HepG2 (cell line): ENCODE measurements around the gene PRDM15. TPM values are rescaled to one million over a fixed set of nuclear protein-coding genes. Genes with fewer than 3 reads are reported as not detected.

ENCODE experiments used
- CEBPG ChIP-seq: IDR thresholded peaks from 2 replicates; pipeline ENCODE4 v1.6.1; 2016
- FOXP1 ChIP-seq, 2 experiments: fragments of 450-650 bp in 1 of 2; IDR thresholded peaks; 2 replicates each; pipeline ENCODE4 v1.6.1; 2017 to 2018; ENCODE audit warnings: antibody characterized with exemption in 1 of 2
- HNF4G ChIP-seq, 2 experiments: sonication (generic) in 1 of 2; formaldehyde crosslinking in 1 of 2; IDR thresholded peaks; 2 replicates each; pipeline versions ENCODE4 v1.4.0 to v1.6.1; 2011 to 2020; ENCODE audit warnings: borderline replicate concordance in 2 of 2, low read depth in 2 of 2, mild to moderate bottlenecking in 2 of 2, low read length in 1 of 2, missing genetic modification reagents in 1 of 2, moderate library complexity in 1 of 2
- KLF6 ChIP-seq: IDR thresholded peaks from 2 replicates; pipeline ENCODE4 v1.8.0; 2016; ENCODE audit warnings: missing biosample characterization, missing genetic modification reagents
- NCOA5 ChIP-seq: sonication (generic); formaldehyde crosslinking; IDR thresholded peaks from 2 replicates; pipeline ENCODE4 v1.4.0; 2020; ENCODE audit warnings: missing genetic modification reagents
- RARA ChIP-seq: IDR thresholded peaks from 2 replicates; pipeline ENCODE4 v1.6.1; 2016; ENCODE audit warnings: missing genetic modification reagents, missing compliant biosample characterization
- SOX5 ChIP-seq: IDR thresholded peaks from 2 replicates; pipeline ENCODE4 v1.6.1; 2016; ENCODE audit warnings: borderline replicate concordance
- TEAD3 ChIP-seq: optimal IDR thresholded peaks from 2 replicates; pipeline ENCODE3; 2016; ENCODE audit warnings: borderline replicate concordance
- THAP7 ChIP-seq: sonication (generic); formaldehyde crosslinking; IDR thresholded peaks from 2 replicates; pipeline ENCODE4 v1.8.1; 2023; ENCODE audit warnings: mild to moderate bottlenecking, missing genetic modification reagents
- ZBTB42 ChIP-seq: sonication (generic); formaldehyde crosslinking; IDR thresholded peaks from 2 replicates; pipeline ENCODE4 v1.5.0; 2020; ENCODE audit warnings: mild to moderate bottlenecking, missing genetic modification reagents
- ZFP62 ChIP-seq: sonication (generic); formaldehyde crosslinking; IDR thresholded peaks from 2 replicates; pipeline ENCODE4 v1.4.0; 2020; ENCODE audit warnings: missing genetic modification reagents
- ZFYVE20 ChIP-seq: sonication (generic); formaldehyde crosslinking; IDR thresholded peaks from 2 replicates; pipeline ENCODE4 v1.8.0; 2023; ENCODE audit warnings: low read depth, mild to moderate bottlenecking, moderate library complexity, missing genetic modification reagents, borderline replicate concordance
- ZMAT3 ChIP-seq: sonication (generic); formaldehyde crosslinking; conservative IDR thresholded peaks from 2 replicates; pipeline ENCODE4 v1.7.0; 2021; ENCODE audit warnings: missing genetic modification reagents
- ZNF10 ChIP-seq: sonication (generic); formaldehyde crosslinking; IDR thresholded peaks from 2 replicates; pipeline ENCODE4 v1.4.0; 2020; ENCODE audit warnings: mild to moderate bottlenecking, low read depth, missing genetic modification reagents, borderline replicate concordance
- ZNF224 ChIP-seq: sonication (generic); formaldehyde crosslinking; IDR thresholded peaks from 2 replicates; pipeline ENCODE4 v1.5.0; 2020; ENCODE audit warnings: mild to moderate bottlenecking, missing genetic modification reagents
- ZNF24 ChIP-seq: fragments of 450-650 bp; IDR thresholded peaks from 2 replicates; pipeline ENCODE4 v1.6.1; 2017; ENCODE audit warnings: antibody characterized with exemption, mild to moderate bottlenecking
- ZNF484 ChIP-seq: sonication (generic); formaldehyde crosslinking; IDR thresholded peaks from 2 replicates; pipeline ENCODE4 v1.5.1; 2020; ENCODE audit warnings: mild to moderate bottlenecking, low read depth, missing genetic modification reagents, borderline replicate concordance
- ZSCAN29 ChIP-seq: sonication (generic); formaldehyde crosslinking; conservative IDR thresholded peaks from 2 replicates; pipeline ENCODE4 v1.4.0; 2020; ENCODE audit warnings: mild to moderate bottlenecking, missing genetic modification reagents
- polyA plus RNA-seq, 8 experiments: library from polyadenylated mRNA; depleted of rRNA in 3 of 8; stranded (reverse) in 7 of 8; unstranded in 1 of 8; fragments of >200 nt; fragmentation: Illumina TruSeq in 4 of 8; extraction: Trizol in 4 of 8; gene quantifications; 2 replicates each; pipeline versions ENCODE4 v1.2.1 to v1.2.3, GENCODE V29; 2011 to 2016; ENCODE audit warnings: low read depth in 4 of 8, missing spikeins in 1 of 8, mixed read lengths in 1 of 8; ENCODE audit not compliant: insufficient read depth in 1 of 8
- total RNA-seq, 5 experiments: library from RNA; depleted of rRNA; stranded (reverse); fragments of >200 nt; fragmentation: Illumina TruSeq; extraction: Trizol; gene quantifications; 2 replicates each; pipeline ENCODE4 v1.2.3, GENCODE V29; 2016; ENCODE audit warnings: low read depth in 1 of 5
- TF ChIP-seq, protein P1 (sequence below): IDR thresholded peaks from 2 replicates; pipeline ENCODE4 v1.6.1; 2012; ENCODE audit warnings: low read length, improper control_type of control experiment
- TF ChIP-seq, protein P2 (sequence below): fragments of 450-650 bp; IDR thresholded peaks from 2 replicates; pipeline ENCODE4 v1.6.1; 2017; ENCODE audit warnings: mild to moderate bottlenecking
- TF ChIP-seq, protein P3 (sequence below), 2 experiments: fragments of 450-650 bp in 1 of 2; sonication (generic) in 1 of 2; formaldehyde crosslinking; IDR thresholded peaks; 2 replicates each; pipeline versions ENCODE4 v1.5.0 to v1.8.0; 2020 to 2022; ENCODE audit warnings: mild to moderate bottlenecking in 1 of 2, missing genetic modification reagents in 1 of 2

Gene PRDM15
- total and polyA plus RNA-seq, 2 of the 13 experiments (the other 11 are each of a cell fraction or from before 2014, with no cell fraction given), result 4.0 to 6.9 TPM

DNA sequence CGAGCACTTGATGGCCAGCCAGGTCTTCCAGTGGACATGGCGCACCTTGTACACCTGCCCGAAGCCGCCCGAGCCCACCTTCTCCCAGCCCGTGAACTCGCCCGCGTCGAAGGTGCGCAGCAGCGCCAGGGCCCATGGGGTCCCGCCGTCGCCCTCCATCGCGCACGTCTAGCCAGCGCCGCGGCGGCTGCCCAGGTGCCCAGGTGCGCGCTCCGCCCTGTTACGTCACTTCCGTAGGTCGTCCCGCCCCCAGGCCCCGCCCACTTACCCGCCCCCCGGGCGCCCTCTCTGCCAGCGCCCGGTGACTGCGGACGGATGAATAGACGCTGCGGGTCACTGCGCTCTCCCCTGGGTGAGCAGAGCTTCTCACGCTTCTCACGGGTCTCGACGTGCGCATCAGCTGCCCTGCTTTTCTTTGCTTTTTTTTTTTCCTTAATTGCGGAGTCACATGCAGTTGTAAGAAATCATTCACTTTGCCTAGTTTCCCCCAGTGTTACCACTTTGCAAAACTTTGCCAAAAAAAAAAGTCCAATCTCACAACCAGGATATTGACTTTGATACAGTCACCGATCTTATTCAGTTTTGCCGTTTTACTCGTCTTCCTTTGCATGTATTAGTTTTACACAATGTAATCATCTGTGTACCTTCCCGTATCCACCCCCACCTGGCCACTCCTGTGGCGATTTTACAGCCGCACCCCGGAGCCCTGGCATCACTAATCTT is 112.1 kb downstream of the PRDM15 start, which contains the start of gene RIPK4 (continued):
- TF ChIP-seq, protein P1, sequence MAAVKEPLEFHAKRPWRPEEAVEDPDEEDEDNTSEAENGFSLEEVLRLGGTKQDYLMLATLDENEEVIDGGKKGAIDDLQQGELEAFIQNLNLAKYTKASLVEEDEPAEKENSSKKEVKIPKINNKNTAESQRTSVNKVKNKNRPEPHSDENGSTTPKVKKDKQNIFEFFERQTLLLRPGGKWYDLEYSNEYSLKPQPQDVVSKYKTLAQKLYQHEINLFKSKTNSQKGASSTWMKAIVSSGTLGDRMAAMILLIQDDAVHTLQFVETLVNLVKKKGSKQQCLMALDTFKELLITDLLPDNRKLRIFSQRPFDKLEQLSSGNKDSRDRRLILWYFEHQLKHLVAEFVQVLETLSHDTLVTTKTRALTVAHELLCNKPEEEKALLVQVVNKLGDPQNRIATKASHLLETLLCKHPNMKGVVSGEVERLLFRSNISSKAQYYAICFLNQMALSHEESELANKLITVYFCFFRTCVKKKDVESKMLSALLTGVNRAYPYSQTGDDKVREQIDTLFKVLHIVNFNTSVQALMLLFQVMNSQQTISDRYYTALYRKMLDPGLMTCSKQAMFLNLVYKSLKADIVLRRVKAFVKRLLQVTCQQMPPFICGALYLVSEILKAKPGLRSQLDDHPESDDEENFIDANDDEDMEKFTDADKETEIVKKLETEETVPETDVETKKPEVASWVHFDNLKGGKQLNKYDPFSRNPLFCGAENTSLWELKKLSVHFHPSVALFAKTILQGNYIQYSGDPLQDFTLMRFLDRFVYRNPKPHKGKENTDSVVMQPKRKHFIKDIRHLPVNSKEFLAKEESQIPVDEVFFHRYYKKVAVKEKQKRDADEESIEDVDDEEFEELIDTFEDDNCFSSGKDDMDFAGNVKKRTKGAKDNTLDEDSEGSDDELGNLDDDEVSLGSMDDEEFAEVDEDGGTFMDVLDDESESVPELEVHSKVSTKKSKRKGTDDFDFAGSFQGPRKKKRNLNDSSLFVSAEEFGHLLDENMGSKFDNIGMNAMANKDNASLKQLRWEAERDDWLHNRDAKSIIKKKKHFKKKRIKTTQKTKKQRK, result no peak
- TF ChIP-seq ZNF224 (CRISPR knock-in tag) (no peak), TEAD3 (peak; percentile 57), SOX5 (CRISPR knock-in tag) (peak; percentile 14; the same call in 1 of the 2 replicates), ZNF24 (no peak), HNF4G (IDR thresholded peaks at IDR 0.05; ENCODE audit: borderline replicate concordance, low read depth, low read length) (no peak), HNF4G (CRISPR knock-in tag; IDR thresholded peaks at IDR 0.05; ENCODE audit: borderline replicate concordance, low read depth) (no peak), CEBPG (CRISPR knock-in tag) (peak; percentile 40; the same call in 1 of the 2 replicates), ZFYVE20 (CRISPR knock-in tag) (no peak), FOXP1 (IDR thresholded peaks at IDR 0.05) (no peak), FOXP1 (CRISPR knock-in tag; IDR thresholded peaks at IDR 0.05) (no peak), ZBTB42 (CRISPR knock-in tag) (no peak), ZSCAN29 (no peak), NCOA5 (CRISPR knock-in tag) (no peak), ZNF484 (CRISPR knock-in tag) (no peak), KLF6 (CRISPR knock-in tag) (0 out of 2 replicates have a peak, but pooled peaks have one; percentile 53), ZNF10 (CRISPR knock-in tag) (no peak), RARA (CRISPR knock-in tag) (peak; percentile 40), THAP7 (no peak), ZMAT3 (CRISPR knock-in tag) (no peak), ZFP62 (no peak)
- TF ChIP-seq, protein P2, sequence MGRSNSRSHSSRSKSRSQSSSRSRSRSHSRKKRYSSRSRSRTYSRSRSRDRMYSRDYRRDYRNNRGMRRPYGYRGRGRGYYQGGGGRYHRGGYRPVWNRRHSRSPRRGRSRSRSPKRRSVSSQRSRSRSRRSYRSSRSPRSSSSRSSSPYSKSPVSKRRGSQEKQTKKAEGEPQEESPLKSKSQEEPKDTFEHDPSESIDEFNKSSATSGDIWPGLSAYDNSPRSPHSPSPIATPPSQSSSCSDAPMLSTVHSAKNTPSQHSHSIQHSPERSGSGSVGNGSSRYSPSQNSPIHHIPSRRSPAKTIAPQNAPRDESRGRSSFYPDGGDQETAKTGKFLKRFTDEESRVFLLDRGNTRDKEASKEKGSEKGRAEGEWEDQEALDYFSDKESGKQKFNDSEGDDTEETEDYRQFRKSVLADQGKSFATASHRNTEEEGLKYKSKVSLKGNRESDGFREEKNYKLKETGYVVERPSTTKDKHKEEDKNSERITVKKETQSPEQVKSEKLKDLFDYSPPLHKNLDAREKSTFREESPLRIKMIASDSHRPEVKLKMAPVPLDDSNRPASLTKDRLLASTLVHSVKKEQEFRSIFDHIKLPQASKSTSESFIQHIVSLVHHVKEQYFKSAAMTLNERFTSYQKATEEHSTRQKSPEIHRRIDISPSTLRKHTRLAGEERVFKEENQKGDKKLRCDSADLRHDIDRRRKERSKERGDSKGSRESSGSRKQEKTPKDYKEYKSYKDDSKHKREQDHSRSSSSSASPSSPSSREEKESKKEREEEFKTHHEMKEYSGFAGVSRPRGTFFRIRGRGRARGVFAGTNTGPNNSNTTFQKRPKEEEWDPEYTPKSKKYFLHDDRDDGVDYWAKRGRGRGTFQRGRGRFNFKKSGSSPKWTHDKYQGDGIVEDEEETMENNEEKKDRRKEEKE, result no peak
- TF ChIP-seq, protein P3, sequence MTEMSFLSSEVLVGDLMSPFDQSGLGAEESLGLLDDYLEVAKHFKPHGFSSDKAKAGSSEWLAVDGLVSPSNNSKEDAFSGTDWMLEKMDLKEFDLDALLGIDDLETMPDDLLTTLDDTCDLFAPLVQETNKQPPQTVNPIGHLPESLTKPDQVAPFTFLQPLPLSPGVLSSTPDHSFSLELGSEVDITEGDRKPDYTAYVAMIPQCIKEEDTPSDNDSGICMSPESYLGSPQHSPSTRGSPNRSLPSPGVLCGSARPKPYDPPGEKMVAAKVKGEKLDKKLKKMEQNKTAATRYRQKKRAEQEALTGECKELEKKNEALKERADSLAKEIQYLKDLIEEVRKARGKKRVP (CRISPR knock-in tag; IDR thresholded peaks at IDR 0.05), result 0 out of 4 replicates have a peak, but pooled peaks of 1 of the 2 experiments have one; percentile 28
